Erythroblast (primary cell): ENCODE results near the gene CERS6.

ENCODE experiments used
- GATA1 ChIP-seq: IDR thresholded peaks from 2 replicates; pipeline ENCODE4 v1.6.1; 2011; ENCODE audit warnings: low read depth, mild to moderate bottlenecking, control low read depth, low read length, moderate library complexity
- POLR2A ChIP-seq: IDR thresholded peaks from 2 replicates; pipeline ENCODE4 v1.6.1; 2011; ENCODE audit warnings: mild to moderate bottlenecking, low read length

- no peak for TF ChIP-seq POLR2A
- no peak for TF ChIP-seq GATA1
These were observed 136.2 kb downstream of the CERS6 start for GRCh38 chr2:168592181-168592831.
